OCI-LY3 (cell line): ENCODE results near the gene ANKS1B.

Experiments used
- H2AFZ ChIP-seq: fragments of 200-600, 300-600 bp; shearing (Covaris generic); 2 replicates; pipeline ENCODE4 v1.6.0; 2014; ENCODE audit warnings: antibody characterized with exemption, low read depth, low read length
- H3K27ac ChIP-seq: fragments of 200-600, 300-600 bp; sonication (generic); 2 replicates; pipeline ENCODE4 v1.5.1; 2014; ENCODE audit warnings: mild to moderate bottlenecking, low read length, moderate library complexity, mixed read lengths
- H3K27me3 ChIP-seq: fragments of 200-600, 300-600 bp; sonication (generic); 2 replicates; pipeline ENCODE4 v1.6.1; 2014; ENCODE audit warnings: low read depth, low read length, mixed read lengths
- H3K36me3 ChIP-seq: fragments of 200-600, 300-600 bp; sonication (generic); replicated peaks from 2 replicates; pipeline ENCODE3; 2014; ENCODE audit warnings: low read depth, low read length, mixed read lengths
- H3K4me1 ChIP-seq: fragments of 300-600, 200-600 bp; sonication (generic); 2 replicates; pipeline ENCODE4 v1.6.1; 2014; ENCODE audit warnings: low read length, mixed read lengths
- H3K4me2 ChIP-seq: fragments of 200-600, 300-600 bp; sonication (generic); 2 replicates; pipeline ENCODE4 v1.6.1; 2014; ENCODE audit warnings: low read length, mixed read lengths
- H3K4me3 ChIP-seq: fragments of 300-600, 200-600 bp; sonication (generic); 2 replicates; pipeline ENCODE4 v1.5.1; 2014; ENCODE audit warnings: antibody characterized with exemption, mild to moderate bottlenecking, low read length, moderate library complexity
- H3K79me2 ChIP-seq: fragments of 300-600, 200-600 bp; shearing (Covaris generic); 2 replicates; pipeline ENCODE4 v1.6.1; 2014; ENCODE audit warnings: mild to moderate bottlenecking, low read length, mixed read lengths
- H3K9ac ChIP-seq: fragments of 300-600, 200-600 bp; shearing (Covaris generic); 2 replicates; pipeline ENCODE4 v1.6.0; 2014; ENCODE audit warnings: mild to moderate bottlenecking, low read length, moderate library complexity
- H3K9me3 ChIP-seq: fragments of 200-600, 300-600 bp; shearing (Covaris generic); 2 replicates; pipeline ENCODE4 v1.6.1; 2014; ENCODE audit warnings: low read length, mixed read lengths; ENCODE audit not compliant: insufficient read depth
- H4K20me1 ChIP-seq: fragments of 200-600, 300-600 bp; sonication (generic); 2 replicates; pipeline ENCODE4 v1.6.1; 2016; ENCODE audit warnings: low read length, mixed read lengths; ENCODE audit not compliant: insufficient read depth
- EZH2phosphoT487 ChIP-seq: fragments of 200-600 bp; shearing (Covaris generic); IDR thresholded peaks from 2 replicates; pipeline ENCODE4 v1.6.1; 2018; ENCODE audit warnings: antibody characterized with exemption, mixed run types, low read depth
- TF ChIP-seq, protein P1 (sequence below): fragments of 200-600, 300-600 bp; sonication (generic); IDR thresholded peaks from 2 replicates; pipeline ENCODE4 v1.5.1; 2014; ENCODE audit warnings: antibody characterized with exemption, low read length, low read depth

The ANKS1B gene

DNA sequence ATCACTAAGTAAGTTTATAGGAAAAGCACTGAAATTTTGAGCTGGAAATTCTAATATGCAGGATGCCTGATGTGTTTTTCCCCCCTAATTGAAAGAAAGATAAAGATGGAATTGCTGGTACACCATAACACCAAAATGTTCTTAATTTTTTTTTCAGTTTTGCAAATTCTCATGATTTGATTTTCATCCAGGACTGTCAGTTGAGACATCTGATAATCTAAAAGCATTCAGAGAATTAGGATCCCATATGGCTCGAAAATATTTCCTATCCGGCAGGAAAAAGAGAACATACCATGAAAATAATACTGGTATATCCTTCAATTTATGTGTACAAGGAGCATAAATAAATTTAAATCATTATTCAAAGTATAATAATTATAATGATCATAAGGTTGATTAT is 887.6 kb downstream of the ANKS1B start:
- Histone ChIP-seq H3K36me3 (no peaks in the 10 kb centered on the region), H4K20me1 (no peaks in the 10 kb centered on the region), H3K79me2 (no peaks in the 10 kb centered on the region), H3K9ac (no peak overlapping the region), H3K4me1 (no peaks in the 10 kb centered on the region), H3K4me3 (no peak overlapping the region), H3K27ac (no peak overlapping the region), H2AFZ (no peak overlapping the region), H3K27me3 (no peaks in the 10 kb centered on the region), H3K9me3 (no peaks in the 10 kb centered on the region), H3K4me2 (no peak overlapping the region)
- TF ChIP-seq, protein P1, sequence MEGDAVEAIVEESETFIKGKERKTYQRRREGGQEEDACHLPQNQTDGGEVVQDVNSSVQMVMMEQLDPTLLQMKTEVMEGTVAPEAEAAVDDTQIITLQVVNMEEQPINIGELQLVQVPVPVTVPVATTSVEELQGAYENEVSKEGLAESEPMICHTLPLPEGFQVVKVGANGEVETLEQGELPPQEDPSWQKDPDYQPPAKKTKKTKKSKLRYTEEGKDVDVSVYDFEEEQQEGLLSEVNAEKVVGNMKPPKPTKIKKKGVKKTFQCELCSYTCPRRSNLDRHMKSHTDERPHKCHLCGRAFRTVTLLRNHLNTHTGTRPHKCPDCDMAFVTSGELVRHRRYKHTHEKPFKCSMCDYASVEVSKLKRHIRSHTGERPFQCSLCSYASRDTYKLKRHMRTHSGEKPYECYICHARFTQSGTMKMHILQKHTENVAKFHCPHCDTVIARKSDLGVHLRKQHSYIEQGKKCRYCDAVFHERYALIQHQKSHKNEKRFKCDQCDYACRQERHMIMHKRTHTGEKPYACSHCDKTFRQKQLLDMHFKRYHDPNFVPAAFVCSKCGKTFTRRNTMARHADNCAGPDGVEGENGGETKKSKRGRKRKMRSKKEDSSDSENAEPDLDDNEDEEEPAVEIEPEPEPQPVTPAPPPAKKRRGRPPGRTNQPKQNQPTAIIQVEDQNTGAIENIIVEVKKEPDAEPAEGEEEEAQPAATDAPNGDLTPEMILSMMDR, result no peak
- no peak for TF ChIP-seq EZH2phosphoT487

DNA sequence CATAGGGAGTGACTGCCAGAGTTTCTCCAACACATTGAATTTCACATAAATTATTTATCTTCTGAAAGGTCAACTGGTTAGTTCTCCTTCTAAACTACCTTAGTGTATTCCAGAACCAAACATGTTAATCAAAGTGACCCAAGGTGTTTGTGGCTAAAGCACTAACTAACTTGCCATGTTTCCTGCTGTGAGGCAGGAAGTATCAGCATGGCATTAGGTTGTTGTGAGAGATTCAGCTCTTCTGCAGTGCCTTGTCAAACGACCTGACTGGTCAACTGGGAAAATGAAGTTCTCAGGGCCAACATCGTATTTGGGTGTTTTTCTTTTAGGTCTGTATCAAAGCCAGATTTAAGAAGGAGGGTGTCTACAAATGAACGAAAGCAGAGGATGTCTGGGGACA is 891.6 kb downstream of the ANKS1B start:
- no peak overlapping the region for H3K9ac ChIP-seq
- no peak for TF ChIP-seq EZH2phosphoT487
- TF ChIP-seq, protein P1, result no peak
- H3K27ac ChIP-seq, result no peak overlapping the region
- no peaks in the 10 kb centered on the region for H3K4me1 ChIP-seq
- H3K27me3 ChIP-seq, result no peaks in the 10 kb centered on the region
- H4K20me1 ChIP-seq, result no peaks in the 10 kb centered on the region
- H3K9me3 ChIP-seq, result no peaks in the 10 kb centered on the region
- H3K4me3 ChIP-seq, result no peak overlapping the region
- H2AFZ ChIP-seq, result no peak overlapping the region
- H3K36me3 ChIP-seq, result no peaks in the 10 kb centered on the region
- no peak overlapping the region for H3K4me2 ChIP-seq
- no peaks in the 10 kb centered on the region for H3K79me2 ChIP-seq

DNA sequence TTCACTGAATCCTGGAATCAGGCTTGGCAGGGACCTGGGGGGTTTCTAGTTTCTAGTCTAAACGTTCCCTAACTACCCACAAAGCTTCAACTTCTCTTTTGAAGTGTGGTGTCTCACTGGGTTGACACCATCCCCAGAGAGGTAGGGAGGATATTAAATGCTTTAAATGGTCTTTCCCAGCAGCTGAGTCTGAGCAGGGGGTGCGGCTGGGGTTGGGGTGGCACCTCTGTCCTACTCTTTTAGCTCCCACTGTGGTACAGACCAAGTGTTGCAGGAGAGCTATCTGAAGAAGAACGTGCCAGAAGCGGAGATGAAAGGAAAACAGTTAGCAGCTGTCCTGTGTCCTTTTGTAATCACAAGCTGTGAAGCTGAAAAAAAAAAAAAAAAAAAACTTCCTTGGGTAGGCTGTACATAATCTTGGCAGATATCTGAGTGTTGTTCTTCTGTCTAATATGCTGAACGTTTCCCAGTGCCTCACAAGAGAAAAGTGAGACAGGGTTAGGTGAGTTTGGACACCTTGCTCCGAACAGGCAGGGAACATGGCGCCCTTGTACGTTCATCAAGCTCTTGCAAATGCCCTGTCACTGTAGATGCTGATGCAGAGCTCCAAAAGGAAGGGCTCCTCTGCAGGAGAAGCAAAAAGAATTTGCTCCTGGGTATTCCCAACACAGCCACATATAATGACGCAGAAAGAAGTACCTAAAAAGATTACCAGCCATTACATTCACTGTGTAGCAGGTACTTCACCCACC is 892.5 kb downstream of the ANKS1B start:
- no peak overlapping the region for H3K4me3 ChIP-seq
- no peaks in the 10 kb centered on the region for H3K36me3 ChIP-seq
- H3K4me2 ChIP-seq, result no peak overlapping the region
- H4K20me1 ChIP-seq, result no peaks in the 10 kb centered on the region
- peaks cover 5% of the 10 kb centered on the region for H3K4me1 ChIP-seq
- no peak overlapping the region for H3K9ac ChIP-seq
- no peaks in the 10 kb centered on the region for H3K27me3 ChIP-seq
- TF ChIP-seq, protein P1, result no peak
- TF ChIP-seq EZH2phosphoT487, result no peak
- no peak overlapping the region for H3K27ac ChIP-seq
- no peaks in the 10 kb centered on the region for H3K9me3 ChIP-seq
- H3K79me2 ChIP-seq, result no peaks in the 10 kb centered on the region
- H2AFZ ChIP-seq, result no peak overlapping the region

DNA sequence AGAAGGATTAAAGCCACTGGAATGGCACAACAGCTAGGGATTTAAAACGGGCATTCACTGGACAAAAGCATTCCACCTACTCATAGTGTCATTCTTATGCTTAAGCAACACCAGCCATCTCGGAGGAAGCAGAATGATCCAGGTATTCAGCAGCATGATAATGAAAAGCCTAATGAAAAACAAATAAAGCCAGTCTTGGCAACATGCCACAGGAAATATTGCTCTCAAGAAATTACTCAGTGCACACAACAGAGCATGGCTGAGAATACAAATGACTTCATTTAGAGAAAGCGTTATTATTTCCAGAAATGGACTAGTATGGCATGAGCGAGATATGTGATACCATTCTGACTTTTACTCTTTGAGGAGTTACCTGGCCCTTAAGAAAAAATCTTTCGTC is 897.5 kb downstream of the ANKS1B start:
- TF ChIP-seq, protein P1, result no peak
- TF ChIP-seq EZH2phosphoT487, result no peak
- no peaks in the 10 kb centered on the region for H3K27me3 ChIP-seq
- no peaks in the 10 kb centered on the region for H3K36me3 ChIP-seq
- no peaks in the 10 kb centered on the region for H4K20me1 ChIP-seq
- peak overlapping the region; percentile 25; the same call in 1 of the 2 replicates for H2AFZ ChIP-seq
- H3K4me1 ChIP-seq, result peaks cover 8% of the 10 kb centered on the region
- no peaks in the 10 kb centered on the region for H3K9me3 ChIP-seq
- no peak overlapping the region for H3K4me3 ChIP-seq
- H3K79me2 ChIP-seq, result no peaks in the 10 kb centered on the region
- H3K27ac ChIP-seq, result no peak overlapping the region
- H3K4me2 ChIP-seq, result no peak overlapping the region
- no peak overlapping the region for H3K9ac ChIP-seq
